K562 (cell line): ENCODE results near the gene DRP2. TPM values are rescaled to one million over a fixed set of nuclear protein-coding genes. Genes with fewer than 3 reads are reported as not detected.

Experiments
- BCL6 ChIP-seq: fragments of 250-450 bp; sonication (Bioruptor Pico); IDR thresholded peaks from 2 replicates; pipeline ENCODE4 v1.4.0; 2020
- FOXP4 ChIP-seq: sonication (generic); formaldehyde crosslinking; IDR thresholded peaks from 2 replicates; pipeline ENCODE4 v1.8.0; 2022; ENCODE audit warnings: mild to moderate bottlenecking, missing genetic modification reagents, borderline replicate concordance
- MAZ ChIP-seq, 2 experiments: fragments of 450-650 bp in 1 of 2; sonication (generic) in 1 of 2; formaldehyde crosslinking; IDR thresholded peaks in 1 of 2; conservative IDR thresholded peaks in 1 of 2; 2 replicates each; pipeline versions ENCODE4 v1.4.0 to v1.5.0; 2020; ENCODE audit warnings: mild to moderate bottlenecking in 1 of 2, missing genetic modification reagents in 1 of 2
- MEF2A ChIP-seq: IDR thresholded peaks from 2 replicates; pipeline ENCODE4 v1.6.1; 2011; ENCODE audit warnings: low read depth, mild to moderate bottlenecking, low read length, moderate library complexity; ENCODE audit not compliant: control insufficient read depth
- STAT6 ChIP-seq: sonication (generic); formaldehyde crosslinking; IDR thresholded peaks from 2 replicates; pipeline ENCODE4 v1.8.1; 2023; ENCODE audit warnings: mild to moderate bottlenecking, missing genetic modification reagents
- ZBTB9 ChIP-seq: fragments of 450-650 bp; formaldehyde crosslinking; IDR thresholded peaks from 2 replicates; pipeline ENCODE4 v1.4.0; 2020; ENCODE audit warnings: mild to moderate bottlenecking, moderate library complexity
- polyA plus RNA-seq, 8 experiments: library from polyadenylated mRNA; depleted of rRNA in 4 of 8; stranded (reverse) in 5 of 8; unstranded in 3 of 8; fragments of >200 nt; fragmentation: Nextera tagmentation in 2 of 8; fragmentation: Illumina TruSeq in 1 of 8; extraction: Ambion mirVana in 2 of 8; extraction: Trizol in 1 of 8; gene quantifications; 2 replicates each; pipeline versions ENCODE4 v1.2.1 to v1.2.3, GENCODE V29; 2011 to 2014; ENCODE audit warnings: inconsistent platforms in 1 of 8, missing spikeins in 1 of 8
- total RNA-seq, 7 experiments: library from RNA; depleted of rRNA in 6 of 7; stranded (reverse); fragments of >200 nt in 6 of 7; fragmentation: Illumina TruSeq in 2 of 7; extraction: Trizol in 2 of 7; gene quantifications; 2 replicates each; pipeline versions ENCODE4 v1.2.1 to v1.2.3, GENCODE V29; 2011 to 2021; ENCODE audit warnings: low replicate concordance in 1 of 7

The DRP2 gene
- total and polyA plus RNA-seq, 9 of the 15 experiments (the other 6 are each of a cell fraction or from before 2014, with no cell fraction given): 0.01 to 0.30 (median 0.15) TPM

- no peak for TF ChIP-seq MAZ (CRISPR knock-in tag; conservative IDR thresholded peaks at IDR 0.05 in 1 of 2, IDR thresholded peaks at IDR 0.05 in 1 of 2)
- TF ChIP-seq BCL6 (CRISPR knock-in tag): no peak
- TF ChIP-seq FOXP4 (CRISPR knock-in tag): no peak
- no peak for TF ChIP-seq STAT6
- no peak for TF ChIP-seq MEF2A
- TF ChIP-seq ZBTB9 (CRISPR knock-in tag): no peak
These were observed 47.6 kb upstream of the DRP2 start (continued) for GRCh38 chrX:101171883-101172400.
